K562 (cell line): Measurements from ENCODE around the gene ABHD18. TPM values are rescaled to one million over a fixed set of nuclear protein-coding genes. Genes with fewer than 3 reads are reported as not detected.
A peak's percentile ranks its signal among the peaks of the same experiment; 100 is the strongest.

Experiments used
- DACH1 ChIP-seq: fragments of 450-650 bp; IDR thresholded peaks from 2 replicates; pipeline ENCODE4 v1.6.1; 2018; ENCODE audit not compliant: partially characterized antibody
- ESRRA ChIP-seq: fragments of 450-650 bp; IDR thresholded peaks from 2 replicates; pipeline ENCODE4 v1.6.1; 2014; ENCODE audit warnings: low read depth, mild to moderate bottlenecking, moderate library complexity, borderline replicate concordance
- FIP1L1 ChIP-seq: fragments of 200-400 bp; formaldehyde crosslinking; IDR thresholded peaks from 2 replicates; pipeline ENCODE4 v1.6.1; 2018; ENCODE audit warnings: mild to moderate bottlenecking, low read depth, low read length; ENCODE audit not compliant: poor library complexity, severe bottlenecking
- POLR2B ChIP-seq: fragments of 450-650 bp; IDR thresholded peaks from 2 replicates; pipeline ENCODE4 v1.6.1; 2018; ENCODE audit warnings: low read depth; ENCODE audit not compliant: partially characterized antibody
- PYGO2 ChIP-seq: fragments of 450-650 bp; IDR thresholded peaks from 2 replicates; pipeline ENCODE4 v1.6.1; 2016; ENCODE audit warnings: mild to moderate bottlenecking, missing genetic modification characterization, moderate library complexity, missing compliant biosample characterization
- SLC30A9 ChIP-seq: fragments of 250-450 bp; sonication (Bioruptor Pico); IDR thresholded peaks from 2 replicates; pipeline ENCODE4 v1.8.0; 2022; ENCODE audit warnings: mild to moderate bottlenecking, moderate library complexity
- SOX6 ChIP-seq: fragments of 450-650 bp; IDR thresholded peaks from 2 replicates; pipeline ENCODE4 v1.6.1; 2014; ENCODE audit warnings: mild to moderate bottlenecking
- ZNF146 ChIP-seq: IDR thresholded peaks from one replicate; pipeline ENCODE4 v1.6.1; 2018; ENCODE audit warnings: missing compliant biosample characterization; ENCODE audit not compliant: unreplicated experiment
- ZNF354B ChIP-seq: fragments of 250-450 bp; sonication (Bioruptor Pico); IDR thresholded peaks from 2 replicates; pipeline ENCODE4 v1.4.0; 2020
- ZNF766 ChIP-seq: fragments of 200-800 bp; sonication (Bioruptor generic); conservative IDR thresholded peaks from 2 replicates; pipeline ENCODE4 v1.6.1; 2016; ENCODE audit warnings: missing genetic modification characterization, missing compliant biosample characterization
- ZNF830 ChIP-seq: fragments of 250-450 bp; sonication (Bioruptor Pico); IDR thresholded peaks from 2 replicates; pipeline ENCODE4 v1.5.0; 2021; ENCODE audit warnings: mild to moderate bottlenecking
- polyA plus RNA-seq, 8 experiments: library from polyadenylated mRNA; depleted of rRNA in 4 of 8; stranded (reverse) in 5 of 8; unstranded in 3 of 8; fragments of >200 nt; fragmentation: Nextera tagmentation in 2 of 8; fragmentation: Illumina TruSeq in 1 of 8; extraction: Ambion mirVana in 2 of 8; extraction: Trizol in 1 of 8; gene quantifications; 2 replicates each; pipeline versions ENCODE4 v1.2.1 to v1.2.3, GENCODE V29; 2011 to 2014; ENCODE audit warnings: inconsistent platforms in 1 of 8, missing spikeins in 1 of 8
- total RNA-seq, 7 experiments: library from RNA; depleted of rRNA in 6 of 7; stranded (reverse); fragments of >200 nt in 6 of 7; fragmentation: Illumina TruSeq in 2 of 7; extraction: Trizol in 2 of 7; gene quantifications; 2 replicates each; pipeline versions ENCODE4 v1.2.1 to v1.2.3, GENCODE V29; 2011 to 2021; ENCODE audit warnings: low replicate concordance in 1 of 7
- TF ChIP-seq, protein P1 (sequence below): sonication (generic); formaldehyde crosslinking; IDR thresholded peaks from 2 replicates; pipeline ENCODE4 v1.8.1; 2023; ENCODE audit warnings: mild to moderate bottlenecking, missing genetic modification reagents, moderate library complexity
- TF ChIP-seq, protein P2 (sequence below): sonication (generic); formaldehyde crosslinking; IDR thresholded peaks from 2 replicates; pipeline ENCODE4 v1.8.1; 2022; ENCODE audit warnings: missing genetic modification reagents
- TF ChIP-seq, protein P3 (sequence below): sonication (generic); formaldehyde crosslinking; IDR thresholded peaks from 2 replicates; pipeline ENCODE4 v1.8.1; 2023; ENCODE audit warnings: mild to moderate bottlenecking, missing genetic modification reagents
- TF ChIP-seq, protein P4 (sequence below), 2 experiments: IDR thresholded peaks; 2 replicates each; pipeline ENCODE4 v1.6.1; 2011; ENCODE audit warnings: borderline replicate concordance in 1 of 2, control low read depth in 1 of 2, low read depth in 1 of 2, low read length in 1 of 2, mild to moderate bottlenecking in 1 of 2, mixed read lengths in 1 of 2, moderate library complexity in 1 of 2; ENCODE audit not compliant: insufficient read depth in 1 of 2, insufficient read length in 1 of 2, poor library complexity in 1 of 2, severe bottlenecking in 1 of 2; ENCODE audit errors: extremely low read depth in 1 of 2
- TF ChIP-seq, protein P5 (sequence below): sonication (generic); formaldehyde crosslinking; IDR thresholded peaks from 2 replicates; pipeline ENCODE4 v1.8.1; 2023; ENCODE audit warnings: mild to moderate bottlenecking, missing genetic modification reagents

ABHD18 gene
- total and polyA plus RNA-seq, 9 of the 15 experiments (the other 6 are each of a cell fraction or from before 2014, with no cell fraction given): 6.1 to 25.0 (median 16.0) TPM

DNA sequence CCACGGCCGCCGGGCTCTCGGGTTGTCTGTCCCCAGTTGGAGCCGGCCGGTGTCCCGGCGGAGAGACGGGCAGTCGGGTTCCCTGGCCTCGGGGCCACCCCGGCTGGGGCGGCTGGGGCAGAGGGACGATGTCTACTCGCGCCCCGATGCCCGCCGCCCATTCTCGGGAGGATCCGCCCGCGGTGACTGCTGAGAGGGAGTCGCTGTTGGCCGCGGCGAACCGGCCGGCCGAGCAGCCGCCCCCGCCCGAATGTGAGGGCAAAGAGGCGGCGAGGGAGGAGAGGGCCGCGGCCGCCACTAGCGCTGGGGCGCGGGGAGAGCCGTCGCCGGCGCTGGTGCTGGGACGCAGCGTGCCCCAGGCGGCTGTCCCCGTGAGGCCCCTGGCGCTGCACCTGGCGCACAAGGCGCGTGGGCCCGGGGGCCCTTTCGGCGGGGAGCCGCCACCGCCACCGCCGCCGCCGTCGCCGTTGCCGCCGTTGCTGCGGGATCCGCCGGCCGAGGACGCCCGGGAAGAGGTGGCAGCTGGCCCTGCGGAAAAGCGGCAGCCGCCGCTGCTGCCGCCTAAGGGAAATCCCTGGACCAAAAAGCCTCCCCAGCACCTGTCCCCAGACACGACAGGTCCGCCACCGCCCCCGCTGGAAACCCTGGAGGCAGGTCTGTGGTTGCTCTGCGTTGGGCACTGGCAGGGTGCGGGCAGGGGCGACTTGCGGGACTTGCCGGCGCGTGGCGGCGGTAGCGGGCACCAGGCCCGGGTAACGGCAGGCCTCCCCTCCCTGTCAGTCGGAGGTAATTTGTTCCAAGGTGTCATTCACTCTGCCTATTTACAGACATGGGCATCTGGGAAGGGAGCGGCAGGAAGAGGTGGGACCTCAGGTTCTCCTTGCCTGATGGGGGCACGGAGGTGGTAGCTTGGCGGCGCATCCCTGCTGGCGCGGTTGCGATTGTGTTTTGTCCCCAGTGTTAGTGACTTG is 96.6 kb downstream of the ABHD18 start (continued):
- TF ChIP-seq ESRRA (no peak), SOX6 (no peak), ZNF766 (CRISPR knock-in tag) (no peak), FIP1L1 (peak; percentile 67), POLR2B (no peak), DACH1 (no peak), ZNF354B (CRISPR knock-in tag) (no peak), SLC30A9 (CRISPR knock-in tag) (no peak), ZNF830 (CRISPR knock-in tag) (no peak), ZNF146 (no peak), PYGO2 (tag) (no peak)
- TF ChIP-seq, protein P1, sequence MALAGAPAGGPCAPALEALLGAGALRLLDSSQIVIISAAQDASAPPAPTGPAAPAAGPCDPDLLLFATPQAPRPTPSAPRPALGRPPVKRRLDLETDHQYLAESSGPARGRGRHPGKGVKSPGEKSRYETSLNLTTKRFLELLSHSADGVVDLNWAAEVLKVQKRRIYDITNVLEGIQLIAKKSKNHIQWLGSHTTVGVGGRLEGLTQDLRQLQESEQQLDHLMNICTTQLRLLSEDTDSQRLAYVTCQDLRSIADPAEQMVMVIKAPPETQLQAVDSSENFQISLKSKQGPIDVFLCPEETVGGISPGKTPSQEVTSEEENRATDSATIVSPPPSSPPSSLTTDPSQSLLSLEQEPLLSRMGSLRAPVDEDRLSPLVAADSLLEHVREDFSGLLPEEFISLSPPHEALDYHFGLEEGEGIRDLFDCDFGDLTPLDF: no peak
- TF ChIP-seq, protein P2, sequence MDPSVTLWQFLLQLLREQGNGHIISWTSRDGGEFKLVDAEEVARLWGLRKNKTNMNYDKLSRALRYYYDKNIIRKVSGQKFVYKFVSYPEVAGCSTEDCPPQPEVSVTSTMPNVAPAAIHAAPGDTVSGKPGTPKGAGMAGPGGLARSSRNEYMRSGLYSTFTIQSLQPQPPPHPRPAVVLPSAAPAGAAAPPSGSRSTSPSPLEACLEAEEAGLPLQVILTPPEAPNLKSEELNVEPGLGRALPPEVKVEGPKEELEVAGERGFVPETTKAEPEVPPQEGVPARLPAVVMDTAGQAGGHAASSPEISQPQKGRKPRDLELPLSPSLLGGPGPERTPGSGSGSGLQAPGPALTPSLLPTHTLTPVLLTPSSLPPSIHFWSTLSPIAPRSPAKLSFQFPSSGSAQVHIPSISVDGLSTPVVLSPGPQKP (CRISPR knock-in tag): no peak
- TF ChIP-seq, protein P3, sequence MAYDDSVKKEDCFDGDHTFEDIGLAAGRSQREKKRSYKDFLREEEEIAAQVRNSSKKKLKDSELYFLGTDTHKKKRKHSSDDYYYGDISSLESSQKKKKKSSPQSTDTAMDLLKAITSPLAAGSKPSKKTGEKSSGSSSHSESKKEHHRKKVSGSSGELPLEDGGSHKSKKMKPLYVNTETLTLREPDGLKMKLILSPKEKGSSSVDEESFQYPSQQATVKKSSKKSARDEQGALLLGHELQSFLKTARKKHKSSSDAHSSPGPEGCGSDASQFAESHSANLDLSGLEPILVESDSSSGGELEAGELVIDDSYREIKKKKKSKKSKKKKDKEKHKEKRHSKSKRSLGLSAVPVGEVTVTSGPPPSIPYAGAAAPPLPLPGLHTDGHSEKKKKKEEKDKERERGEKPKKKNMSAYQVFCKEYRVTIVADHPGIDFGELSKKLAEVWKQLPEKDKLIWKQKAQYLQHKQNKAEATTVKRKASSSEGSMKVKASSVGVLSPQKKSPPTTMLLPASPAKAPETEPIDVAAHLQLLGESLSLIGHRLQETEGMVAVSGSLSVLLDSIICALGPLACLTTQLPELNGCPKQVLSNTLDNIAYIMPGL (CRISPR knock-in tag): no peak
- TF ChIP-seq, protein P4, sequence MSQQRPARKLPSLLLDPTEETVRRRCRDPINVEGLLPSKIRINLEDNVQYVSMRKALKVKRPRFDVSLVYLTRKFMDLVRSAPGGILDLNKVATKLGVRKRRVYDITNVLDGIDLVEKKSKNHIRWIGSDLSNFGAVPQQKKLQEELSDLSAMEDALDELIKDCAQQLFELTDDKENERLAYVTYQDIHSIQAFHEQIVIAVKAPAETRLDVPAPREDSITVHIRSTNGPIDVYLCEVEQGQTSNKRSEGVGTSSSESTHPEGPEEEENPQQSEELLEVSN (IDR thresholded peaks at IDR 0.05; ENCODE audit: borderline replicate concordance in 1 of 2, extremely low read depth in 1 of 2, insufficient read depth in 1 of 2, insufficient read length in 1 of 2, low read depth in 1 of 2, low read length in 1 of 2, poor library complexity in 1 of 2, severe bottlenecking in 1 of 2): peak in 1 of 2 experiments; percentile 83
- TF ChIP-seq, protein P5, sequence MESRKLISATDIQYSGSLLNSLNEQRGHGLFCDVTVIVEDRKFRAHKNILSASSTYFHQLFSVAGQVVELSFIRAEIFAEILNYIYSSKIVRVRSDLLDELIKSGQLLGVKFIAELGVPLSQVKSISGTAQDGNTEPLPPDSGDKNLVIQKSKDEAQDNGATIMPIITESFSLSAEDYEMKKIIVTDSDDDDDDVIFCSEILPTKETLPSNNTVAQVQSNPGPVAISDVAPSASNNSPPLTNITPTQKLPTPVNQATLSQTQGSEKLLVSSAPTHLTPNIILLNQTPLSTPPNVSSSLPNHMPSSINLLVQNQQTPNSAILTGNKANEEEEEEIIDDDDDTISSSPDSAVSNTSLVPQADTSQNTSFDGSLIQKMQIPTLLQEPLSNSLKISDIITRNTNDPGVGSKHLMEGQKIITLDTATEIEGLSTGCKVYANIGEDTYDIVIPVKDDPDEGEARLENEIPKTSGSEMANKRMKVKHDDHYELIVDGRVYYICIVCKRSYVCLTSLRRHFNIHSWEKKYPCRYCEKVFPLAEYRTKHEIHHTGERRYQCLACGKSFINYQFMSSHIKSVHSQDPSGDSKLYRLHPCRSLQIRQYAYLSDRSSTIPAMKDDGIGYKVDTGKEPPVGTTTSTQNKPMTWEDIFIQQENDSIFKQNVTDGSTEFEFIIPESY: peak; percentile 38; the same call in 1 of the 2 replicates
